CD4-positive, alpha-beta memory T cell (primary cell): ENCODE measurements around the gene TRIM71. TPM values are rescaled to one million over a fixed set of nuclear protein-coding genes. Genes with fewer than 3 reads are reported as not detected.

ENCODE experiments used
- CTCF ChIA-PET: fragments of 350-600 bp; sonication (Branson Sonifier 250); formaldehyde crosslinking; loops from one replicate; lab custom pipeline; 2021; ENCODE audit warnings: inconsistent platforms; ENCODE audit not compliant: partially characterized antibody; lab: Charles Lee
- POLR2A ChIA-PET: fragments of 350-600 bp; sonication (Branson Sonifier 250); formaldehyde crosslinking; loops from one replicate; lab custom pipeline; 2021; ENCODE audit not compliant: partially characterized antibody; lab: Charles Lee
- DNase-seq, 5 donors: peaks; one replicate each; pipeline versions ENCODE4 v3.0.0 to v3.0.0-alpha.2; 2020 to 2022; ENCODE audit warnings: mixed read lengths in 1 of 5
- H3K27ac ChIP-seq: one replicate; pipeline ENCODE4 v1.7.0; 2013; ENCODE audit warnings: low read depth, low read length
- H3K27me3 ChIP-seq: 2 replicates; pipeline ENCODE4 v1.7.0; 2013; ENCODE audit warnings: mild to moderate bottlenecking, low read length, moderate library complexity; ENCODE audit not compliant: insufficient read depth
- H3K36me3 ChIP-seq: 2 replicates; pipeline ENCODE4 v1.7.0; 2013; ENCODE audit warnings: mild to moderate bottlenecking, low read length, moderate library complexity; ENCODE audit not compliant: insufficient read depth
- H3K4me1 ChIP-seq: 2 replicates; pipeline ENCODE4 v1.7.0; 2013; ENCODE audit warnings: mild to moderate bottlenecking, low read length, moderate library complexity; ENCODE audit not compliant: insufficient read depth
- H3K4me3 ChIP-seq, 2 donors: one replicate each; pipeline ENCODE4 v1.7.0; 2013; ENCODE audit warnings: low read length in 2 of 2, mild to moderate bottlenecking in 1 of 2
- H3K9me3 ChIP-seq, 2 donors: one replicate each; pipeline ENCODE4 v1.7.0; 2013; ENCODE audit warnings: low read length in 2 of 2, control low read depth in 1 of 2; ENCODE audit not compliant: control insufficient read depth in 1 of 2
- H3K27ac Mint-ChIP-seq, 7 donors: one replicate each; pipeline ENCODE4 v1.8.0; 2020 to 2021; ENCODE audit warnings: mixed read lengths in 7 of 7, mild to moderate bottlenecking in 6 of 7, inconsistent platforms in 3 of 7, moderate library complexity in 3 of 7
- H3K27me3 Mint-ChIP-seq, 2 donors: one replicate each; pipeline ENCODE4 v1.8.0; 2020 to 2021; ENCODE audit warnings: mixed read lengths in 2 of 2
- H3K36me3 Mint-ChIP-seq, 2 donors: one replicate each; pipeline ENCODE4 v1.8.0; 2020 to 2021; ENCODE audit warnings: mixed read lengths in 2 of 2, inconsistent platforms in 1 of 2, mild to moderate bottlenecking in 1 of 2
- H3K4me1 Mint-ChIP-seq, 4 donors: one replicate each; pipeline ENCODE4 v1.8.0; 2020 to 2021; ENCODE audit warnings: mixed read lengths in 4 of 4, mild to moderate bottlenecking in 1 of 4
- H3K4me3 Mint-ChIP-seq, 8 donors: one replicate each; pipeline ENCODE4 v1.8.0; 2020 to 2021; ENCODE audit warnings: mixed read lengths in 8 of 8, mild to moderate bottlenecking in 7 of 8, moderate library complexity in 6 of 8, inconsistent platforms in 3 of 8
- H3K9me3 Mint-ChIP-seq, 8 donors: one replicate each; pipeline ENCODE4 v1.8.0; 2020 to 2021; ENCODE audit warnings: mixed read lengths in 8 of 8, mild to moderate bottlenecking in 5 of 8, inconsistent platforms in 3 of 8, moderate library complexity in 1 of 8
- intact Hi-C: fragments of 100-400 bp; cut with micrococcal nuclease; formaldehyde crosslinking; loops from one replicate; pipeline ENCODE4 v1.15.1; 2023
- polyA plus RNA-seq, 2 donors: library from polyadenylated mRNA; unstranded; fragments of 300-500 nt; fragmentation: Illumina TruSeq; gene quantifications; one replicate each; pipeline ENCODE4 v1.2.3, GENCODE V29; 2021
- total RNA-seq, 2 experiments: library from RNA; stranded (reverse); gene quantifications; one replicate each; pipeline ENCODE4 v1.2.3, GENCODE V29; 2021

TRIM71 gene
- total and polyA plus RNA-seq, 4 experiments from 2014 or later: not detected

- no peak overlapping the region for H3K4me3 ChIP-seq
- peak in 1 of 5 donors; percentile 21 for DNase-seq
- H3K27me3 ChIP-seq: no peaks in the 10 kb centered on the region
- H3K36me3 ChIP-seq: no peaks in the 10 kb centered on the region
- peaks cover 11% of the 10 kb centered on the region for H3K4me1 ChIP-seq
- Mint-ChIP-seq H3K36me3 (no peaks in the 10 kb centered on the region), H3K4me3 (peak overlapping the region in 6 of 8 donors; percentile 19 to 71 (median 50)), H3K4me1 (peaks cover 8 to 14% (median 9%) of the 10 kb centered on the region in 4 donors), H3K27ac (peak overlapping the region in 6 of 7 donors; percentile 25 to 61 (median 40)), H3K27me3 (peaks cover 0 to 2% of the 10 kb centered on the region in 2 donors), H3K9me3 (no peaks in the 10 kb centered on the region)
- intact Hi-C loops: no loop called here
- CTCF ChIA-PET: interaction anchor here (0.9 to 1.6 kb wide), 4 partner anchors 13 to 490 kb away, joined by 3 to 6 read pairs (median 4); no protein-coding TSS in a partner anchor
- POLR2A ChIA-PET: interaction anchor here (0.6 kb wide), 1 partner anchor 44 kb away, joined by 6 read pairs; no protein-coding TSS in a partner anchor
- H3K27ac ChIP-seq: no peak overlapping the region
- no peaks in the 10 kb centered on the region for H3K9me3 ChIP-seq
Observed at GRCh38 chr3:32882603-32883025, 64.8 kb downstream of the TRIM71 start.

GRCh38 chr3:32883817-32884216 lies 66.0 kb downstream of the TRIM71 start:
- intact Hi-C loops: no loop called here
- Histone ChIP-seq H3K9me3 (no peaks in the 10 kb centered on the region), H3K36me3 (no peaks in the 10 kb centered on the region), H3K27me3 (no peaks in the 10 kb centered on the region), H3K4me1 (peaks cover 11% of the 10 kb centered on the region), H3K4me3 (no peak overlapping the region), H3K27ac (no peak overlapping the region)
- no peaks in the 10 kb centered on the region for H3K36me3 Mint-ChIP-seq
- CTCF ChIA-PET: interaction anchor here (1.4 kb wide), 1 partner anchor 18 kb away, joined by 6 read pairs; no protein-coding TSS in a partner anchor
- no peak overlapping the region for H3K4me3 Mint-ChIP-seq
- no peak for DNase-seq
- POLR2A ChIA-PET: interaction anchor here (0.8 kb wide), 1 partner anchor 14 kb away, joined by 3 read pairs; no protein-coding TSS in a partner anchor
- H3K9me3 Mint-ChIP-seq: no peaks in the 10 kb centered on the region
- peak overlapping the region in 1 of 7 donors; percentile 13 for H3K27ac Mint-ChIP-seq
- peaks cover 0 to 2% of the 10 kb centered on the region in 2 donors for H3K27me3 Mint-ChIP-seq
- peaks cover 8 to 14% (median 9%) of the 10 kb centered on the region in 4 donors for H3K4me1 Mint-ChIP-seq

- Histone ChIP-seq H3K36me3 (no peaks in the 10 kb centered on the region), H3K27me3 (no peaks in the 10 kb centered on the region), H3K4me1 (peaks cover 11% of the 10 kb centered on the region), H3K27ac (no peak overlapping the region), H3K9me3 (no peaks in the 10 kb centered on the region), H3K4me3 (no peak overlapping the region)
- no peak for DNase-seq
- no peaks in the 10 kb centered on the region for H3K9me3 Mint-ChIP-seq
- H3K4me3 Mint-ChIP-seq: no peak overlapping the region
- peaks cover 8 to 14% (median 9%) of the 10 kb centered on the region in 4 donors for H3K4me1 Mint-ChIP-seq
- no peaks in the 10 kb centered on the region for H3K36me3 Mint-ChIP-seq
- ChIA-PET CTCF (interaction anchor here (1.2 kb wide), 1 partner anchor 50 kb away, joined by 3 read pairs; no protein-coding TSS in a partner anchor), POLR2A (no interaction called here)
- peaks cover 0 to 2% of the 10 kb centered on the region in 2 donors for H3K27me3 Mint-ChIP-seq
- intact Hi-C loops: no loop called here
- H3K27ac Mint-ChIP-seq: no peak overlapping the region
Observed at GRCh38 chr3:32884591-32884990, 66.8 kb downstream of the TRIM71 start.

- CTCF ChIA-PET: interaction anchor here (1.2 kb wide), 1 partner anchor 49 kb away, joined by 3 read pairs; no protein-coding TSS in a partner anchor
- Mint-ChIP-seq H3K27me3 (peaks cover 0 to 2% of the 10 kb centered on the region in 2 donors), H3K9me3 (no peaks in the 10 kb centered on the region), H3K4me3 (no peak overlapping the region), H3K4me1 (peaks cover 8 to 14% (median 9%) of the 10 kb centered on the region in 4 donors), H3K36me3 (no peaks in the 10 kb centered on the region), H3K27ac (no peak overlapping the region)
- DNase-seq: no peak
- H3K36me3 ChIP-seq: no peaks in the 10 kb centered on the region
- intact Hi-C loops: no loop called here
- POLR2A ChIA-PET: no interaction called here
- H3K4me3 ChIP-seq: no peak overlapping the region
- H3K27me3 ChIP-seq: no peaks in the 10 kb centered on the region
- H3K27ac ChIP-seq: no peak overlapping the region
- H3K4me1 ChIP-seq: peaks cover 11% of the 10 kb centered on the region
- no peaks in the 10 kb centered on the region for H3K9me3 ChIP-seq
Observed at GRCh38 chr3:32885283-32885901, 67.6 kb downstream of the TRIM71 start.

- POLR2A ChIA-PET: no interaction called here
- H3K4me1 Mint-ChIP-seq: peaks cover 8 to 14% (median 9%) of the 10 kb centered on the region in 4 donors
- H3K4me3 Mint-ChIP-seq: no peak overlapping the region
- no peaks in the 10 kb centered on the region for H3K9me3 ChIP-seq
- no peaks in the 10 kb centered on the region for H3K27me3 ChIP-seq
- H3K4me3 ChIP-seq: no peak overlapping the region
- peaks cover 0 to 2% of the 10 kb centered on the region in 2 donors for H3K27me3 Mint-ChIP-seq
- no peaks in the 10 kb centered on the region for H3K9me3 Mint-ChIP-seq
- H3K36me3 Mint-ChIP-seq: no peaks in the 10 kb centered on the region
- no peak overlapping the region for H3K27ac Mint-ChIP-seq
- intact Hi-C loops: no loop called here
- peaks cover 11% of the 10 kb centered on the region for H3K4me1 ChIP-seq
- CTCF ChIA-PET: no interaction called here
- no peak for DNase-seq
- no peak overlapping the region for H3K27ac ChIP-seq
- H3K36me3 ChIP-seq: no peaks in the 10 kb centered on the region
Observed at GRCh38 chr3:32886296-32886695, 68.5 kb downstream of the TRIM71 start.

GRCh38 chr3:32886911-32887310 lies 69.1 kb downstream of the TRIM71 start:
- intact Hi-C loops: no loop called here
- H3K36me3 ChIP-seq: no peaks in the 10 kb centered on the region
- H3K9me3 ChIP-seq: no peaks in the 10 kb centered on the region
- H3K4me1 ChIP-seq: peaks cover 11% of the 10 kb centered on the region
- Mint-ChIP-seq H3K27me3 (no peaks in the 10 kb centered on the region), H3K36me3 (no peaks in the 10 kb centered on the region), H3K4me3 (no peak overlapping the region), H3K27ac (no peak overlapping the region), H3K9me3 (no peaks in the 10 kb centered on the region), H3K4me1 (peaks cover 8 to 11% (median 9%) of the 10 kb centered on the region in 4 donors)
- DNase-seq: no peak
- ChIA-PET CTCF (no interaction called here), POLR2A (interaction anchor here (0.7 kb wide), 1 partner anchor 20 kb away, joined by 5 read pairs; no protein-coding TSS in a partner anchor)
- no peak overlapping the region for H3K4me3 ChIP-seq
- H3K27me3 ChIP-seq: no peaks in the 10 kb centered on the region
- no peak overlapping the region for H3K27ac ChIP-seq

GRCh38 chr3:32888739-32889138 lies 70.9 kb downstream of the TRIM71 start:
- Histone ChIP-seq H3K27ac (no peak overlapping the region), H3K4me1 (no peaks in the 10 kb centered on the region), H3K9me3 (no peaks in the 10 kb centered on the region), H3K36me3 (no peaks in the 10 kb centered on the region), H3K4me3 (no peak overlapping the region), H3K27me3 (no peaks in the 10 kb centered on the region)
- Mint-ChIP-seq H3K27ac (no peak overlapping the region), H3K4me1 (no peaks in the 10 kb centered on the region), H3K36me3 (no peaks in the 10 kb centered on the region), H3K27me3 (no peaks in the 10 kb centered on the region), H3K9me3 (no peaks in the 10 kb centered on the region), H3K4me3 (no peak overlapping the region)
- intact Hi-C loops: no loop called here
- no peak for DNase-seq
- CTCF ChIA-PET: no interaction called here
- POLR2A ChIA-PET: no interaction called here
